IMR-90 (cell line): ENCODE results near the gene POTEI. TPM values are rescaled to one million over a fixed set of nuclear protein-coding genes. Genes with fewer than 3 reads are reported as not detected.
"Not testable (repeated sequence)": the region's sequence is repeated elsewhere in the genome, so short reads cannot be mapped to it uniquely, and the experiment has no call there.

Experiments used
- ATAC-seq: fragments of 200-7000 bp; cut with Tn5 transposase; 2 replicates; pipeline ENCODE4 v1.9.1; 2020; ENCODE audit warnings: low read depth, mild to moderate bottlenecking, moderate library complexity
- BruUV-seq: library from RNA; stranded (reverse); fragments of 400-500 nt; replicated peaks from 2 replicates; lab custom pipeline; 2021; lab: Mats Ljungman, UMichigan
- CTCF ChIA-PET: fragments of 300-600 bp; formaldehyde crosslinking; extraction: SDS; loops from one replicate; lab custom pipeline; 2021; ENCODE audit warnings: antibody characterized with exemption; lab: Yijun Ruan, JAX
- POLR2A ChIA-PET: fragments of 300-600 bp; sonication (Branson Sonifier 250); formaldehyde crosslinking; loops from one replicate; lab custom pipeline; 2022; ENCODE audit warnings: antibody characterized with exemption; ENCODE audit not compliant: unreplicated experiment; lab: Charles Lee
- DNase-seq: peaks from one replicate; pipeline ENCODE4 v3.0.0; 2013
- H2AFZ ChIP-seq: replicated peaks from 2 replicates; pipeline ENCODE3; 2013; ENCODE audit warnings: low read length, mild to moderate bottlenecking; ENCODE audit not compliant: poor library complexity
- H2AK5ac ChIP-seq: 2 replicates; pipeline ENCODE4 v1.6.1; 2013; ENCODE audit warnings: low read depth, low read length, inconsistent platforms
- H2AK9ac ChIP-seq: replicated peaks from 2 replicates; pipeline ENCODE3; 2013; ENCODE audit warnings: mild to moderate bottlenecking, low read depth, low read length, moderate library complexity; ENCODE audit not compliant: poor library complexity
- H2BK120ac ChIP-seq: 2 replicates; pipeline ENCODE4 v1.6.1; 2013; ENCODE audit warnings: low read depth, low read length, inconsistent platforms
- H2BK15ac ChIP-seq: 3 replicates; pipeline ENCODE4 v1.6.1; 2013; ENCODE audit warnings: low read depth, low read length, inconsistent platforms
- H2BK20ac ChIP-seq: 2 replicates; pipeline ENCODE4 v1.6.1; 2013; ENCODE audit warnings: low read depth, mild to moderate bottlenecking, inconsistent platforms, low read length, moderate library complexity
- H2BK5ac ChIP-seq: 2 replicates; pipeline ENCODE4 v1.6.1; 2013; ENCODE audit warnings: mild to moderate bottlenecking, low read depth, low read length, inconsistent platforms; ENCODE audit not compliant: poor library complexity, severe bottlenecking
- H3K14ac ChIP-seq: replicated peaks from 2 replicates; pipeline ENCODE4 v1.6.1; 2013; ENCODE audit warnings: low read depth, low read length, inconsistent platforms
- H3K18ac ChIP-seq: 2 replicates; pipeline ENCODE4 v1.6.1; 2013; ENCODE audit warnings: low read depth, low read length, control low read depth
- H3K23ac ChIP-seq: 2 replicates; pipeline ENCODE4 v1.6.1; 2013; ENCODE audit warnings: low read depth, low read length, inconsistent platforms
- H3K27ac ChIP-seq: 2 replicates; pipeline ENCODE4 v1.5.1; 2013; ENCODE audit warnings: mild to moderate bottlenecking, control low read depth, low read length; ENCODE audit not compliant: insufficient read depth
- H3K27me3 ChIP-seq: 2 replicates; pipeline ENCODE4 v1.6.1; 2013; ENCODE audit warnings: low read length; ENCODE audit not compliant: control insufficient read depth, insufficient read depth
- H3K36me3 ChIP-seq: 2 replicates; pipeline ENCODE4 v1.6.1; 2013; ENCODE audit warnings: low read length, mixed read lengths; ENCODE audit not compliant: control insufficient read depth, insufficient read depth
- H3K4ac ChIP-seq: 2 replicates; pipeline ENCODE4 v1.6.1; 2013; ENCODE audit warnings: low read depth, low read length, inconsistent platforms
- H3K4me1 ChIP-seq: 2 replicates; pipeline ENCODE4 v1.6.1; 2013; ENCODE audit warnings: low read length, mixed read lengths; ENCODE audit not compliant: control insufficient read depth, insufficient read depth
- H3K4me2 ChIP-seq: 2 replicates; pipeline ENCODE4 v1.6.1; 2013; ENCODE audit warnings: low read depth, mild to moderate bottlenecking, control low read depth, low read length, moderate library complexity
- H3K4me3 ChIP-seq: 2 replicates; pipeline ENCODE4 v1.5.1; 2013; ENCODE audit warnings: low read depth, mild to moderate bottlenecking, control low read depth, low read length, moderate library complexity; ENCODE audit not compliant: insufficient read depth
- H3K56ac ChIP-seq: 2 replicates; pipeline ENCODE4 v1.6.1; 2013; ENCODE audit warnings: low read length, inconsistent platforms; ENCODE audit not compliant: insufficient read depth; ENCODE audit errors: extremely low read depth
- H3K79me1 ChIP-seq, 2 experiments: 2 replicates each; pipeline ENCODE4 v1.6.1; 2013; ENCODE audit warnings: low read length in 2 of 2, inconsistent platforms in 1 of 2, low read depth in 1 of 2
- H3K9ac ChIP-seq: 2 replicates; pipeline ENCODE4 v1.6.1; 2013; ENCODE audit warnings: low read depth, low read length, control low read depth
- H3K9me1 ChIP-seq: 2 replicates; pipeline ENCODE4 v1.6.1; 2013; ENCODE audit warnings: low read length, inconsistent platforms; ENCODE audit not compliant: insufficient read depth
- H3K9me3 ChIP-seq: 2 replicates; pipeline ENCODE4 v1.6.1; 2013; ENCODE audit warnings: low read length; ENCODE audit not compliant: control insufficient read depth, insufficient read depth
- H4K20me1 ChIP-seq: 2 replicates; pipeline ENCODE4 v1.6.1; 2013; ENCODE audit warnings: low read length, inconsistent platforms; ENCODE audit not compliant: insufficient read depth
- H4K5ac ChIP-seq: 2 replicates; pipeline ENCODE4 v1.6.1; 2013; ENCODE audit warnings: mild to moderate bottlenecking, low read depth, low read length, control low read depth
- H4K8ac ChIP-seq, 2 experiments: 2 replicates each; pipeline ENCODE4 v1.6.1; 2013; ENCODE audit warnings: low read depth in 2 of 2, low read length in 2 of 2, control low read depth in 1 of 2, inconsistent platforms in 1 of 2
- H4K91ac ChIP-seq: 2 replicates; pipeline ENCODE4 v1.6.1; 2013; ENCODE audit warnings: low read depth, low read length, inconsistent platforms; ENCODE audit not compliant: insufficient read depth
- WGBS, 2 experiments: methylation state at CpG; one replicate each; pipeline versions ENCODE4 v1.1.5 to v1.1.7; 2013; ENCODE audit warnings: missing lambda C conversion rate in 2 of 2; ENCODE audit not compliant: insufficient read length in 1 of 2; ENCODE audit errors: extremely low coverage in 2 of 2; 5-methylcytosine and 5-hydroxymethylcytosine counted together
- dilution Hi-C: fragments of 300-500 bp; cut with HindIII; formaldehyde crosslinking; loops from one replicate; pipeline ENCODE4 v1.14.3; 2018; ENCODE audit warnings: low sequenced_read_pairs; ENCODE audit not compliant: unreplicated experiment
- in situ Hi-C: fragments of 300-500 bp; cut with MboI; formaldehyde crosslinking; loops from 3 replicates; pipeline ENCODE4 v1.14.3; 2019; ENCODE audit warnings: low sequenced_read_pairs, inconsistent platforms, mixed read lengths
- intact Hi-C: fragments of 100-400 bp; cut with micrococcal nuclease; formaldehyde crosslinking; loops from 2 replicates; pipeline ENCODE4 v1.10.0; 2022
- polyA plus RNA-seq, 3 experiments: library from polyadenylated mRNA; depleted of rRNA; stranded (reverse); fragments of >200 nt; gene quantifications; 2 replicates each; pipeline ENCODE4 v1.2.3, GENCODE V29; 2012; ENCODE audit warnings: low replicate concordance in 1 of 3
- total RNA-seq: library from RNA; depleted of rRNA; stranded (reverse); fragments of >200 nt; gene quantifications from 2 replicates; pipeline ENCODE4 v1.2.3, GENCODE V29; 2012

Gene POTEI
- total and polyA plus RNA-seq, 2 of the 4 experiments (the other 2 are of a cell fraction), result not detected

DNA sequence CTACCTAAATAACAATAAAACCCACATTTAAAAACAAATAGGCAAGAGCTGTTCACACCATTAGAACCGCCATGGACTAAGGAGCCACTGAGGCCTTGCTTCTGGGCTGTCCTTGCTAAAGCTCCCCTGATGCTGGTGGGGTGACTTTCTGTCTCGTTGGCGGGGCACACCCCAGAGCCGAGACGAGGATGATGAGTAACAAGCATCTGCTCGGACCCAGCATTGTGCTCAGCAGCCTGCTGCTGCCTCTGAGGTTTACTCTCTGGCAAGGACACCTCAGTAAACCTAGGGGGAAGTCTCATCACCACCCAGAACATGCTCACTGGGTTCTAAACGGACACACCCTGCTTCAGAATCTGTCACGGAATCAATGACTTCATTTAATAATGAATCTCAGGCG is 22.5 kb upstream of the POTEI start:
- BruUV-seq, H3K4me2 ChIP-seq, H3K14ac ChIP-seq, H2BK15ac ChIP-seq, intact Hi-C loops, H4K20me1 ChIP-seq, H2AK9ac ChIP-seq, H4K91ac ChIP-seq, ATAC-seq, H3K18ac ChIP-seq, H3K27ac ChIP-seq, H3K36me3 ChIP-seq, H3K9ac ChIP-seq, H2BK20ac ChIP-seq, H3K4me1 ChIP-seq, H3K4me3 ChIP-seq, H2BK120ac ChIP-seq, dilution Hi-C loops, H2BK5ac ChIP-seq, H3K79me1 ChIP-seq, in situ Hi-C loops, H4K5ac ChIP-seq, H3K4ac ChIP-seq, CTCF ChIA-PET, H3K56ac ChIP-seq, H3K9me1 ChIP-seq, POLR2A ChIA-PET, H3K9me3 ChIP-seq, H3K23ac ChIP-seq, H3K27me3 ChIP-seq, H2AFZ ChIP-seq, DNase-seq, H4K8ac ChIP-seq, H2AK5ac ChIP-seq: not testable (repeated sequence)
- no CpG with 5 or more reads among the region's 9 CpGs for WGBS, 2 experiments

DNA sequence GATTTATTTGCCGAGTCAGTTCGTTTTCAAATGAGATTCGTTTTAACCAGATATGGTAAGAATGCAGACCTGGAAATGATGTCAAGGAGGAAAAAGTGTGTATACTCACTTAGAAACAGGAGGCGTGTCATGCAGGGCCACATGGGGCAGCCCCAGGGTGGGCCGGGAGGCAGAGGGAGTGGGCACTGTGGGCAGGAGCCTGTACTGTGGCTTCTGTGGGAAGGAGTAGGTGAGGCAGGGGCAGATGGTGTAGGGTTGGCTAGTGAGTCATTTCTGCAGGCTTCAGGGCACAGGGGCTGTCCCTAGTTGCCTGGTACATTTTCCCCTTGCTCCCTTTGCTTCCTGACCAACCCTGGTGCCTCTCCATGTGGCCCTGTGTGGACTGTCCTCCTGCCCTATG is 22.1 kb upstream of the POTEI start:
- CTCF ChIA-PET, H2BK120ac ChIP-seq, H4K5ac ChIP-seq, H4K91ac ChIP-seq, H3K14ac ChIP-seq, H2AK5ac ChIP-seq, POLR2A ChIA-PET, H3K4ac ChIP-seq, H3K9me1 ChIP-seq, H3K79me1 ChIP-seq, H2AFZ ChIP-seq, H3K4me3 ChIP-seq, H2BK20ac ChIP-seq, H2AK9ac ChIP-seq, H4K8ac ChIP-seq, H3K27ac ChIP-seq, intact Hi-C loops, H3K36me3 ChIP-seq, H3K9me3 ChIP-seq, DNase-seq, H3K4me1 ChIP-seq, H2BK15ac ChIP-seq, H2BK5ac ChIP-seq, H3K27me3 ChIP-seq, dilution Hi-C loops, H3K56ac ChIP-seq, H3K23ac ChIP-seq, H3K9ac ChIP-seq, ATAC-seq, H3K18ac ChIP-seq, in situ Hi-C loops, H4K20me1 ChIP-seq, H3K4me2 ChIP-seq, BruUV-seq: not testable (repeated sequence)
- no CpG with 5 or more reads among the region's 5 CpGs for WGBS, 2 experiments
